Measurements from ENCODE around the gene SIN3A. TPM values are rescaled to one million over a fixed set of nuclear protein-coding genes. Genes with fewer than 3 reads are reported as not detected.

SIN3A gene
- total and polyA plus RNA-seq, 2 of the 8 experiments (the other 6 are each of a cell fraction or from before 2014, with no cell fraction given) = 69.5 to 109 TPM

DNA sequence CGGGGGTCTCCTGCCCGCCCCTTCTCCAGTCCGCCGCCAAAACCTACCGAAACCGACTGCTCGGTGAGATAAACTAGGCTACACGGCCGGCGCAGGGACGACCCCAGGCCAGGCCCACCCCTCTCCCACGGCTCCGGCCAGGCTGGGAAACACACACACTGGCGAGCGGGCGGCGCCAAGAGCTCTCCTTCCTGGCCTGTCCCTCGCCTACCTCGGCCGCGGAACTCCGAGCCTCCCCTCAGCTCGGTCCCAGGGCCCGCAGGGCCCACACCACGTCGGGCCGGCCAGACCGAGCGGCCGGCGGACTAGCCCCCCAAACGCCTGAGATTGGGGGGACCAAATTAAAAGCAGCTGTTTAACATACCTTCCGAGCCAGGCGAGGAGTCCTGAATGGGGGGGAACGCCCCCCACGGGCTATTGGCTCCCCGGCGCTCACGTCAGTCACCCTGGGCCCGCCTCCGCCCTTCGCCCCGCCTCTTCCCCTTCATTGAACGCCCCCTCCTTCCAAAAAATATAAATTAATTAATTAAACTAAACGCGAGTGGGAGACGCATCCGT, 4.0 kb upstream of the SIN3A start:
- Histone ChIP-seq H2BK20ac (ENCODE audit: low read length) (no peak overlapping the region), H3K4me1 (replicated peaks in 1 of 4; ENCODE audit: control insufficient read depth in 3 of 4, insufficient read depth in 4 of 4, low read length in 3 of 4) (peaks cover 0 to 8% (median 2%) of the 10 kb centered on the region in 4 experiments; a peak in 2 of 7 replicates), H3K23me2 (ENCODE audit: low read depth, low read length) (peaks cover 20% of the 10 kb centered on the region), H2BK15ac (ENCODE audit: low read length) (no peak overlapping the region), H3K27ac (ENCODE audit: low read depth, low read length) (peak overlapping the region; percentile 70; the same call in 1 of the 2 replicates), H2BK5ac (ENCODE audit: low read depth, low read length) (peak overlapping the region; percentile 90; the same call in 1 of the 2 replicates), H2BK12ac (ENCODE audit: low read depth, low read length) (peak overlapping the region; percentile 69; the same call in 1 of the 2 replicates), H3K9ac (replicated peaks in 1 of 4; ENCODE audit: extremely low read depth in 1 of 4, low read depth in 3 of 4, low read length in 3 of 4) (peak overlapping the region; percentile 71 to 77 (median 76)), H3K27me3 (replicated peaks in 1 of 4; ENCODE audit: control insufficient read depth in 3 of 4, extremely low read depth in 1 of 4, insufficient read depth in 3 of 4, low read length in 3 of 4) (no peaks in the 10 kb centered on the region), H3K79me1 (ENCODE audit: low read depth, low read length) (0 out of 2 replicates have a peak, but pooled peaks cover under 1% of the 10 kb centered on the region), H3K23ac (ENCODE audit: insufficient read length) (no peak overlapping the region), H3K79me2 (ENCODE audit: control insufficient read depth in 1 of 2, insufficient read depth in 2 of 2, low read length in 2 of 2) (peaks cover 0 to 5% of the 10 kb centered on the region in 2 experiments; a peak in 2 of 4 replicates), H3K9me3 (ENCODE audit: insufficient read depth in 2 of 2, low read depth in 1 of 2, low read length in 1 of 2) (no peaks in the 10 kb centered on the region; a peak in 1 of 4 replicates), H4K20me1 (replicated peaks in 1 of 2; ENCODE audit: control insufficient read depth in 1 of 2, insufficient read depth in 2 of 2, low read length in 2 of 2) (peaks cover 0 to under 1% of the 10 kb centered on the region in 2 experiments), H3K4me3 (ENCODE audit: extremely low read depth in 1 of 4, insufficient read depth in 2 of 4, low read depth in 3 of 4, low read length in 4 of 4) (peak overlapping the region; percentile 85 to 93 (median 86)), H3K18ac (ENCODE audit: extremely low read depth, low read length) (peak overlapping the region; percentile 97; the same call in 1 of the 2 replicates), H4K91ac (replicated peaks; ENCODE audit: insufficient read length, low read length) (no peak overlapping the region), H2AK5ac (ENCODE audit: low read depth, low read length) (no peak overlapping the region), H3K36me3 (ENCODE audit: control insufficient read depth in 2 of 4, insufficient read depth in 4 of 4, low read length in 3 of 4) (no peaks in the 10 kb centered on the region), H3K4ac (replicated peaks; ENCODE audit: insufficient read length, low read depth, low read length) (no peak overlapping the region), H3K56ac (replicated peaks; ENCODE audit: insufficient read length, low read depth, low read length) (peak overlapping the region; percentile 13), H2AFZ (ENCODE audit: low read length) (peak overlapping the region; percentile 91), H3K4me2 (ENCODE audit: insufficient read depth in 1 of 2, low read depth in 2 of 2, low read length in 2 of 2) (peak overlapping the region; percentile 94 to 97), H3K14ac (ENCODE audit: insufficient read length) (no peak overlapping the region), H4K5ac (ENCODE audit: insufficient read length, low read depth, low read length) (peak overlapping the region; percentile 98), H2BK120ac (replicated peaks; ENCODE audit: low read depth, low read length) (no peak overlapping the region), H4K8ac (ENCODE audit: extremely low read depth, insufficient read depth, low read length) (peak overlapping the region; percentile 96)
- ChIA-PET POLR2A (ENCODE audit: partially characterized antibody) (interaction anchor here (0.9 to 5.0 kb wide), 15 partner anchors 9 to 213 kb away, joined by 3 to 61 read pairs (median 5); partner anchors contain the start of genes IMP3, MAN2C1, PTPN9 and SNX33), CTCF (ENCODE audit: partially characterized antibody) (interaction anchor here (0.5 to 1.4 kb wide), 5 partner anchors 10 to 1889 kb away, joined by 3 to 4 read pairs (median 3); no protein-coding TSS in a partner anchor)
- DNase-seq (ENCODE audit: low read depth in 1 of 2, low spot score in 2 of 2) = peak in 1 of 2 experiments; percentile 91
- 2% methylated on average over 43 of the region's 48 CpGs; no CpG with 5 or more reads in 1 of the 2 experiments for WGBS, 2 experiments (ENCODE audit: extremely low coverage in 1 of 2, insufficient coverage in 1 of 2, insufficient read length in 1 of 2, insufficient replicate concordance in 2 of 2, low coverage in 1 of 2, low lambda C conversion rate in 2 of 2, missing lambda C conversion rate in 1 of 2)
- no peak for FAIRE-seq
- TF ChIP-seq SIN3A (conservative IDR thresholded peaks at IDR 0.05 in 1 of 2, IDR thresholded peaks at IDR 0.05 in 1 of 2; ENCODE audit: low read depth in 1 of 2, low read length in 2 of 2) (peak in 1 of 2 experiments; percentile 55; a peak in 2 of 4 replicates), CREB1 (IDR thresholded peaks at IDR 0.05) (0 out of 2 replicates have a peak, but pooled peaks have one; percentile 3), ASH2L (IDR thresholded peaks at IDR 0.05; ENCODE audit: low read length) (peak; percentile 5), BRCA1 (IDR thresholded peaks at IDR 0.05; ENCODE audit: low read depth, low read length) (no peak), RXRA (IDR thresholded peaks at IDR 0.05; ENCODE audit: insufficient read depth, low read depth, low read length) (no peak), USF2 (IDR thresholded peaks at IDR 0.05; ENCODE audit: low read length) (no peak), EGR1 (IDR thresholded peaks at IDR 0.05; ENCODE audit: borderline replicate concordance, low read depth, low read length) (peak; percentile 17; the same call in 1 of the 2 replicates), SRF (IDR thresholded peaks at IDR 0.05; ENCODE audit: low read depth, low read length) (no peak), HDAC2 (IDR thresholded peaks at IDR 0.05; ENCODE audit: borderline replicate concordance in 1 of 2, low read depth in 2 of 2, low read length in 2 of 2) (peak in 1 of 2 experiments; percentile 63; a peak in 1 of 4 replicates), SP1 (IDR thresholded peaks at IDR 0.05; ENCODE audit: low read depth, low read length) (peak; percentile 76), POLR2A (IDR thresholded peaks at IDR 0.05; ENCODE audit: control extremely low read depth in 1 of 2, low read depth in 2 of 2, low read length in 2 of 2) (peak in 1 of 2 experiments; percentile 43; a peak in 1 of 3 replicates)

Measured in H1 (cell line).